Gastrocnemius medialis (tissue), 4 donors: ENCODE results near the gene SPATA2. TPM values are rescaled to one million over a fixed set of nuclear protein-coding genes. Genes with fewer than 3 reads are reported as not detected.

ENCODE experiments used
- ATAC-seq, 2 donors: fragments of 150-250 bp; one replicate each; pipeline ENCODE4 v1.9.1; 2016
- DNase-seq, 2 donors: peaks; one replicate each; pipeline ENCODE4 v3.0.0-alpha.2; 2019
- H3K27ac ChIP-seq, 4 donors: fragments of 200-600 bp; sonication (generic); 1 replicate in 1 of 4; 2 replicates in 3 of 4; pipeline ENCODE4 v1.5.1; 2016 to 2018; ENCODE audit warnings: mild to moderate bottlenecking in 2 of 4, moderate library complexity in 1 of 4
- H3K27me3 ChIP-seq, 3 donors: fragments of 200-600 bp; sonication (generic) in 2 of 3; 1 replicate in 1 of 3; 2 replicates in 2 of 3; pipeline versions ENCODE4 v1.5.1 to v1.6.0; 2016 to 2019; ENCODE audit warnings: mild to moderate bottlenecking in 1 of 3, moderate library complexity in 1 of 3
- H3K36me3 ChIP-seq, 2 donors: fragments of 200-600 bp; sonication (generic) in 1 of 2; one replicate each; pipeline ENCODE4 v1.5.1; 2017 to 2018
- H3K4me1 ChIP-seq, 2 donors: fragments of 200-600 bp; sonication (generic) in 1 of 2; one replicate each; pipeline ENCODE4 v1.5.1; 2016 to 2017; ENCODE audit warnings: mild to moderate bottlenecking in 2 of 2
- H3K4me3 ChIP-seq, 4 donors: fragments of 200-600 bp; sonication (generic) in 3 of 4; 1 replicate in 1 of 4; 2 replicates in 3 of 4; pipeline ENCODE4 v1.5.1; 2016 to 2019; ENCODE audit warnings: mild to moderate bottlenecking in 2 of 4
- H3K9me3 ChIP-seq, 3 donors: fragments of 200-600 bp; sonication (generic) in 2 of 3; 1 replicate in 1 of 3; 2 replicates in 2 of 3; pipeline ENCODE4 v1.5.1; 2016 to 2019
- CTCF ChIP-seq, 5 experiments: fragments of 450-650 bp in 3 of 5; fragments of 200-600 bp in 2 of 5; sonication (generic) in 2 of 5; IDR thresholded peaks in 4 of 5; conservative IDR thresholded peaks in 1 of 5; 1 replicate in 4 of 5; 2 replicates in 1 of 5; pipeline ENCODE4 v1.5.1; 2016 to 2019; ENCODE audit warnings: antibody characterized with exemption in 5 of 5, mild to moderate bottlenecking in 3 of 5, moderate library complexity in 3 of 5
- POLR2A ChIP-seq, 2 donors: fragments of 450-650 bp; IDR thresholded peaks; one replicate each; pipeline ENCODE4 v1.6.1; 2017; ENCODE audit warnings: antibody characterized with exemption in 2 of 2, mild to moderate bottlenecking in 2 of 2, moderate library complexity in 2 of 2
- in situ Hi-C, 4 donors: fragments of 200-750 bp; cut with MboI; loops; one replicate each; pipeline versions ENCODE4 v1.15.0 to v1.8.0; 2017; ENCODE audit warnings: low sequenced_read_pairs in 4 of 4
- intact Hi-C: fragments of 100-400 bp; cut with DNase I; formaldehyde crosslinking; loops from one replicate; pipeline ENCODE4 v1.15.1; 2023; ENCODE audit warnings: low total_unique reads
- total RNA-seq, 4 donors: library from RNA; depleted of rRNA; stranded (reverse); fragments of >200 nt; gene quantifications; one replicate each; pipeline versions ENCODE4 v1.1.0 to v1.2.3, GENCODE V29; 2016

Gene SPATA2
- total RNA-seq, 4 donors from 2014 or later: 7.7 to 10.7 (median 9.7) TPM

GRCh38 chr20:49925901-49926454 lies 10.6 kb upstream of the SPATA2 start:
- Histone ChIP-seq H3K27me3 (no peaks in the 10 kb centered on the region), H3K36me3 (no peaks in the 10 kb centered on the region), H3K27ac (no peak overlapping the region), H3K4me1 (no peaks in the 10 kb centered on the region), H3K4me3 (no peak overlapping the region), H3K9me3 (no peaks in the 10 kb centered on the region)
- no peak for TF ChIP-seq POLR2A (IDR thresholded peaks at IDR 0.05)
- TF ChIP-seq CTCF (IDR thresholded peaks at IDR 0.05 in 4 of 5, conservative IDR thresholded peaks at IDR 0.05 in 1 of 5): no peak
- in situ Hi-C loops (loop anchor here in 1 of 4 donors (10.0 kb wide), 1 partner anchor 321 kb away; no protein-coding TSS in a partner anchor), intact Hi-C loops (loop anchor here (5.0 kb wide), 1 partner anchor 384 kb away; no protein-coding TSS in a partner anchor)
- ATAC-seq (no peak), DNase-seq (no peak)

- no peaks in the 10 kb centered on the region for H3K4me1 ChIP-seq
- no peak for ATAC-seq
- no peak overlapping the region for H3K4me3 ChIP-seq
- no peaks in the 10 kb centered on the region for H3K36me3 ChIP-seq
- intact Hi-C loops: no loop called here
- in situ Hi-C loops: loop anchor here in 1 of 4 donors (10.0 kb wide), 1 partner anchor 319 kb away; no protein-coding TSS in a partner anchor
- no peaks in the 10 kb centered on the region for H3K9me3 ChIP-seq
- no peak overlapping the region for H3K27ac ChIP-seq
- no peak for DNase-seq
- no peak for TF ChIP-seq CTCF (IDR thresholded peaks at IDR 0.05 in 4 of 5, conservative IDR thresholded peaks at IDR 0.05 in 1 of 5)
- no peaks in the 10 kb centered on the region for H3K27me3 ChIP-seq
Observed at GRCh38 chr20:49924247-49924646, 8.9 kb upstream of the SPATA2 start.

- intact Hi-C loops: loop anchor here (10.0 kb wide), 1 partner anchor 205 kb away; the partner anchor contains the start of gene B4GALT5
- H3K27ac ChIP-seq: no peak overlapping the region
- no peak for TF ChIP-seq CTCF (IDR thresholded peaks at IDR 0.05 in 4 of 5, conservative IDR thresholded peaks at IDR 0.05 in 1 of 5)
- no peak for TF ChIP-seq POLR2A (IDR thresholded peaks at IDR 0.05)
- no peak for ATAC-seq
- no peak overlapping the region for H3K4me3 ChIP-seq
- H3K27me3 ChIP-seq: no peaks in the 10 kb centered on the region
- H3K9me3 ChIP-seq: no peaks in the 10 kb centered on the region
- in situ Hi-C loops: no loop called here
- H3K4me1 ChIP-seq: peaks cover 8 to 13% of the 10 kb centered on the region in 2 donors
- no peak for DNase-seq
- no peaks in the 10 kb centered on the region for H3K36me3 ChIP-seq
Observed at GRCh38 chr20:49919461-49919860, 4.1 kb upstream of the SPATA2 start.

GRCh38 chr20:49919009-49919408 lies 3.7 kb upstream of the SPATA2 start:
- in situ Hi-C loops (no loop called here), intact Hi-C loops (loop anchor here (10.0 kb wide), 1 partner anchor 204 kb away; the partner anchor contains the start of gene B4GALT5)
- H3K27ac ChIP-seq: no peak overlapping the region
- no peak for ATAC-seq
- TF ChIP-seq CTCF (IDR thresholded peaks at IDR 0.05 in 4 of 5, conservative IDR thresholded peaks at IDR 0.05 in 1 of 5) (no peak), POLR2A (IDR thresholded peaks at IDR 0.05) (no peak)
- H3K9me3 ChIP-seq: no peaks in the 10 kb centered on the region
- no peak for DNase-seq
- no peaks in the 10 kb centered on the region for H3K27me3 ChIP-seq
- H3K4me3 ChIP-seq: no peak overlapping the region
- H3K4me1 ChIP-seq: peaks cover 12 to 17% of the 10 kb centered on the region in 2 donors
- H3K36me3 ChIP-seq: no peaks in the 10 kb centered on the region
